ENCODE data around the gene GSK3A. TPM values are rescaled to one million over a fixed set of nuclear protein-coding genes. Genes with fewer than 3 reads are reported as not detected.

GSK3A gene
- total RNA-seq, 1 experiment from 2014 or later = 50.8 TPM

GRCh38 chr19:42285988-42286348 lies 43.6 kb upstream of the GSK3A start:
- H3K4me1 Mint-ChIP-seq = peaks cover 26% of the 10 kb centered on the region
- peak overlapping the region; percentile 89; the same call in 1 of the 2 replicates for H3K4me3 Mint-ChIP-seq
- no peaks in the 10 kb centered on the region for H3K27me3 Mint-ChIP-seq (ENCODE audit: low read depth)
- peak overlapping the region; percentile 60 for H3K27ac Mint-ChIP-seq
- H3K36me3 Mint-ChIP-seq = peaks cover 8% of the 10 kb centered on the region; the same call in 1 of the 2 replicates
- ChIA-PET CTCF (no interaction called here), POLR2A (no interaction called here)
- ATAC-seq (no peak), DNase-seq (ENCODE audit: low spot score) (no peak)
- H3K9me3 Mint-ChIP-seq = no peaks in the 10 kb centered on the region
- TF ChIP-seq CREB1 (CRISPR knock-in tag; IDR thresholded peaks at IDR 0.05) (no peak), ZNF232 (CRISPR knock-in tag; IDR thresholded peaks at IDR 0.05) (no peak), ARID4B (CRISPR knock-in tag; IDR thresholded peaks at IDR 0.05; ENCODE audit: borderline replicate concordance) (no peak), USF1 (CRISPR knock-in tag; IDR thresholded peaks at IDR 0.05) (no peak), ETV6 (CRISPR knock-in tag; IDR thresholded peaks at IDR 0.05) (no peak), CTCF (IDR thresholded peaks at IDR 0.05) (no peak), ERG (CRISPR knock-in tag; IDR thresholded peaks at IDR 0.05) (no peak), ZBTB43 (CRISPR knock-in tag; IDR thresholded peaks at IDR 0.05) (no peak), ZNF138 (CRISPR knock-in tag; conservative IDR thresholded peaks at IDR 0.05) (no peak)

- no peaks in the 10 kb centered on the region for H3K27me3 Mint-ChIP-seq (ENCODE audit: low read depth)
- peak overlapping the region; percentile 89 for H3K4me3 Mint-ChIP-seq
- DNase-seq (ENCODE audit: low spot score) (no peak), ATAC-seq (no peak)
- peaks cover 8% of the 10 kb centered on the region; the same call in 1 of the 2 replicates for H3K36me3 Mint-ChIP-seq
- H3K27ac Mint-ChIP-seq = no peak overlapping the region
- peaks cover 26% of the 10 kb centered on the region for H3K4me1 Mint-ChIP-seq
- ChIA-PET POLR2A (no interaction called here), CTCF (interaction anchor here (1.0 to 1.4 kb wide), 3 partner anchors 10 to 149 kb away, joined by 3 to 7 read pairs (median 3); no protein-coding TSS in a partner anchor)
- no peaks in the 10 kb centered on the region for H3K9me3 Mint-ChIP-seq
- no peak for TF ChIP-seq PRRX2 (CRISPR knock-in tag; IDR thresholded peaks at IDR 0.05)
- TF ChIP-seq FOXP4 (CRISPR knock-in tag; IDR thresholded peaks at IDR 0.05) = no peak
- no peak for TF ChIP-seq ARID4B (CRISPR knock-in tag; IDR thresholded peaks at IDR 0.05; ENCODE audit: borderline replicate concordance)
- no peak for TF ChIP-seq E2F4 (CRISPR knock-in tag; IDR thresholded peaks at IDR 0.05; ENCODE audit: borderline replicate concordance, low read depth)
- TF ChIP-seq ATF2 (CRISPR knock-in tag; IDR thresholded peaks at IDR 0.05; ENCODE audit: borderline replicate concordance, low read depth) = no peak
These were observed 43.1 kb upstream of the GSK3A start for GRCh38 chr19:42285541-42285941.

Measured in WTC11 (cell line).